NCI-H187 (cell line): Measurements from ENCODE around the gene CHCHD3.

Experiments
- DNase-seq, 2 experiments: peaks; one replicate each; lab custom pipeline; 2025; lab: John Stamatoyannopoulos, UW

The CHCHD3 gene

GRCh38 chr7:132865366-132866143 is 216.3 kb downstream of the CHCHD3 start:
- no peak for DNase-seq

- DNase-seq: no peak
These were observed 219.8 kb downstream of the CHCHD3 start for GRCh38 chr7:132861940-132862554.

- DNase-seq: no peak
These were observed 220.5 kb downstream of the CHCHD3 start for GRCh38 chr7:132861424-132861823.

GRCh38 chr7:132859199-132859598 is 222.7 kb downstream of the CHCHD3 start:
- DNase-seq: no peak

GRCh38 chr7:132858760-132859159 is 223.1 kb downstream of the CHCHD3 start:
- no peak for DNase-seq

- DNase-seq: no peak
These were observed 223.6 kb downstream of the CHCHD3 start for GRCh38 chr7:132858251-132858650.

- DNase-seq: no peak
These were observed 224.2 kb downstream of the CHCHD3 start for GRCh38 chr7:132857703-132858102.

- no peak for DNase-seq
These were observed 224.9 kb downstream of the CHCHD3 start for GRCh38 chr7:132857031-132857430.

GRCh38 chr7:132856416-132856815 is 225.5 kb downstream of the CHCHD3 start:
- no peak for DNase-seq

GRCh38 chr7:132855901-132856300 is 226.0 kb downstream of the CHCHD3 start:
- DNase-seq: no peak

- DNase-seq: no peak
These were observed 227.7 kb downstream of the CHCHD3 start for GRCh38 chr7:132854238-132854637.

GRCh38 chr7:132847376-132847775 is 234.5 kb downstream of the CHCHD3 start:
- DNase-seq: no peak

- no peak for DNase-seq
These were observed 235.8 kb downstream of the CHCHD3 start for GRCh38 chr7:132846086-132846485.

GRCh38 chr7:132842478-132842877 is 239.4 kb downstream of the CHCHD3 start:
- no peak for DNase-seq

- DNase-seq: no peak
These were observed 241.7 kb downstream of the CHCHD3 start for GRCh38 chr7:132840199-132840598.

GRCh38 chr7:132838313-132838712 is 243.6 kb downstream of the CHCHD3 start:
- no peak for DNase-seq

GRCh38 chr7:132837529-132837928 is 244.4 kb downstream of the CHCHD3 start:
- no peak for DNase-seq

GRCh38 chr7:132836746-132837145 is 245.1 kb downstream of the CHCHD3 start:
- no peak for DNase-seq

- DNase-seq: no peak
These were observed 250.9 kb downstream of the CHCHD3 start for GRCh38 chr7:132830941-132831340.

GRCh38 chr7:132828502-132828901 is 253.4 kb downstream of the CHCHD3 start:
- DNase-seq: no peak

- no peak for DNase-seq
These were observed 255.7 kb downstream of the CHCHD3 start for GRCh38 chr7:132825932-132826835.

GRCh38 chr7:132825222-132825621 is 256.7 kb downstream of the CHCHD3 start:
- DNase-seq: no peak

- DNase-seq: no peak
These were observed 262.2 kb downstream of the CHCHD3 start for GRCh38 chr7:132819648-132820047.
